GM18511 (cell line): Measurements from ENCODE around the gene KISS1.

Experiments used
- ATAC-seq: cut with Tn5 transposase; IDR thresholded peaks from one replicate; pipeline ENCODE4 v1.9.1; 2021; ENCODE audit warnings: mild to moderate bottlenecking, moderate library complexity; ENCODE audit not compliant: unreplicated experiment

The KISS1 gene

DNA sequence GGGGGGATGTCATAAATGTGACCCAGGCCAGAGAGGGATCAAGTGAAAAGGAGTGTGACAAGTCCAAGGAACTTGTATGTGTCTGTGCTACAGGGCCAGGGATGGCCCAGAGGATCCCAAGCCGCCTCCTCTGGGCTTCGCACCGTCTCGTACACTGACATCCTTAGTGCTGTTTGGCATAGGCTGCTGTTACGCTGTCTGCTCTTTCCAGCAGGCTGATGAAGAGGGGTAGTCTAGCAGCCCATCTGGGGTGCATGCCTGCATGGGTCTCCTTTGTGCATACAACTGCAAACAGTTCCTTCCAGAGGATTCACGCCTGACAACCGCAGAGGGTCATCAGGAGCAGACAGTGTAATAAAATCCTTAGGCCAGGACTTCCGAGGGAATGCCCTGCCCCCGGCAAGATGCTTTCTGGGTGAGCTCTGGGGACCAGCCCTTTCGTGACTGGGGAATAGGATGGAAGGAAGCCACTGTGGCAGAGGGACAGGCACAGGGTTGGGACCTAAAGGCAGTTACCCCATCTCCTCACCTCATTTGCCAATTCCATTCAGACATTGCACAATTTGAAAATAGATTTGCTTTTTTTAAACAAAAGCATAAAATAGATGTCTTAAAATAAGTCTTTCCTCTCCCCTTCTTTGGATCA is 23.8 kb upstream of the KISS1 start:
- ATAC-seq: no peak

DNA sequence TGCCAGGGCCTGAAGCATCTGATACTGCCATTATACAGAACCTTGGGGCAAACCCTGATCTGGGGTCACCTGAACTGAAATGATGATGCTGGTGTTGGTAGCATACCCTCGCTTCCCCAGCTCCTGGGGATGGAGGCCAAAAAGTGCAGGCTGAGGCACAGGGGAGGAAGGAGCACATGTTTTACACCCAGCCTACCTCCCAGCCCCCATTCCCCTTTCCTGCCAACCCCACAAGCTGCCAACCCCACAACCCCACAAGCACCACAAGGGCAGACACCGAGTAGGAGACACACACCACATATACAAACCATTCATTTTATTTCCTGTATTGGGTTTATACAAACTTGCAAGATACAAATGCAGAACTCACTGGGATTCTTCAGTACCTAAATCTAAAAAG is 22.3 kb upstream of the KISS1 start:
- no peak for ATAC-seq

DNA sequence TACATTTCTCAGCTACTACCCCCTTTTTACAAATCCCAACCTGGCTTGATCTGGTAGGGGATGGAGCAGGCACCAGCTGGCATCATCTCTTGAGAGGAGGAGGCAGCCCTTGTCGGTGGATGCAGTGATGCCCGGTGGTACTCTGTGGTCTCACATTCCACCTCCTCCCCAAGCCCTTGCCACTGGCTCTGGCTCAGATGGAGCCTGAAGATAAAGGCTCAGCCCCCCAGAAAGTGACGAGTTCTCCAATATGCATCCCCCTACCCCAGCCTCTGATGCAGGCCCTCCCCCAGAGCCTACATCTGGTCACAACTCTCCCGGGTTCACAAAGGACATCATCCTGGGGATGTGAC is 21.3 kb upstream of the KISS1 start:
- no peak for ATAC-seq

DNA sequence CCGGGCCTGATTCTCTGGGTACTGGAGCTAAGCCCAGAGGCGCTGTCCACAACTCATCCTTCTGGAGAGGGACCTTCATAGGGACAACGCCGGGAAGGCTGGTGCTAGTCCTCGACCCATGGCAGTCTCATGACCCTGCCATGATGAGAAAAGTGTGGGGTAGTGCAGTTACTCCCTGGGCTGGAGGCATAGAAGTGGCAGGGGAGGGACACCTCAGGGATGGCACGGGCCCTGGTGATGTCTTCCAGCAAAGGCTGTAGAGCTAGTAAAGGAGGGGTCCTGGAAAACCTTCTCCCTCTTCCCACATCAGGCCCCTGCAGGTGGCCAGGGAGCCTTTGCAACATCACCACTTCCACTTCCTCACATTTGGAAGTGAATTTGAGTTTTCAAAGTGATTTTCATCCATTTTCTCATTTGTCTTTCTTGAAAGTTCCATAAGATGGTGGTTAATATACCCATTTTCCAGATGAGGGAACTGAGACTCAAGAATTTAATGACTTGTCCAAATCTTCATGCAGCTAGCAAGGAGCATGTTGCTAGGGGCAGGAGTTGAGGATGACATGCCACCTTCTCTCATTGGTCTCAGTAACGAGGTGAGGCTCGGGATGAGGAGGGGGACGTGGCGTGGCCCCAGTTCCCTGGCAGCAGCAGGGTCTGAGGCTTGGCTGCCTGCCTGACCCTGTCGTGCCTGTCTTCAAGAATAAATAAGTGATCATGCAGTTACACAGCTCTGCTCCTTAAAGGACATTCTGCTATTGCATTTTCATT is 20.8 kb upstream of the KISS1 start:
- ATAC-seq: no peak

DNA sequence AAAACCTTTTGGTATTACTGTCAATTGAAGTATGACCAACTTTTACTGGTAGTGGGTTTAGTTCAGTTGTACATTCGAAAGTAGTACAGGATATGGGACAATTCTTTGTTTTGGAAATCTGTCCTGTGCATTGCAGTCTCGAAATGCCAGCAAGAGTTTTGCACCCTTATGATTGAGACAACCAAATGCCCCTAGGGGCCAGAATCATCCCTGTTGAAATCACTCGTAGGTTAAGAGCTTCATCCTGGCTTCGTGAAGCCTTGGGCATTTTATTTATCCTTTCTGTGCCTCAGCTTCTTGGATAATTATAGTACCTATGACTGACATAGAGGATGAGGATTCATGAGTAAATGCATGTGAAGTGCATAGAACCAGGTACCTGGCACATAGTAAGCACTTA is 19.9 kb upstream of the KISS1 start:
- no peak for ATAC-seq

DNA sequence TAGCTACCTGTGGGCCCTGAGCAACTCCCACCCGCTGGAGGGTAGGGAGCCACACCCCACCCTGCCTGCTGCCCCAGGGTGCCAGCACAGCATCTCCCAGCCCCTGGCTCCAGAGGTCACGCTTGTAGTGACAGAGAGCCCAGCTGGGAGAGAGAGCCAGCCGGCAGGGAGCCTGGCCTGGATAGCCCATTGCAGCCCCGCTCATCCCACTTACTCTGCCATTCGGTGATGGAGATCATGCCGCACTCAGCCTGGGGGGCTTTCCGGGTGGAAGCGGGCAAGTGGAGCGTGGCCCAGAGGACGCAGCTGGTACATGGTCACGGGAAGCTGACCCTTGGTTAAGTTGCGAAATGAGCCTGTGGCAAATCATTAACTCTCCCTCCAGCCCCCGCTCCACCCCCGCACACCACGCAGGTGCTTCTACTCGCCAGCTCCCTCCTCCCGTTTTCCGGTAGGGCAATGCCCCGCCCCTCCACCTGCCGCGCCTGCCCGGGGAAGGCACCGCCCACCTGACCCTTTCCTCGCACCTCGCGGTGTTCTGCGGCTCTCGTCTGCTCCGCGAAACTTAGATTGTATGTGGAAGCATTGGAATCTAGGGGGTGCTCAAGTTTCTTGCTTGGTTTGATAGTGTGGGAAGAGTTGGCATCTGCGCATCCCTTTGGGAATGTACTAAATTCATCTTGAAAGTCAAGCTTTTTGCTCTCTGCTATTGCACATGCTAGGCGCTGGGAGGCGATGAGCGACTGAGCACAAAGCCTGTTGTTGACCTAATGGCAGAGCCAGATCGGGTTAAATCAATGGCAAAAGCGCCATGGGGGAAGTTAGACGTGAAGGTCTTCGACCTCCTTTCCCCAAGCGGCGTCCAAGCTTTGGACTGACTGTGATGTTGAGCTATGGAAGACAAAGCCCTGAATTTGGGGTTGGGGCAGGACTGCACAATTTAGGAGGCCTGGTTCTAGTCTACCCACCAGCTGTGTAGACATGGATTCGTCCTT is 17.7 kb upstream of the KISS1 start, which contains the start of gene GOLT1A:
GOLT1A (minus strand) TSS at position 321 of the 995 bp plus-strand sequence; CDS start at position 239, 82 bp downstream.
- peak; percentile 90 for ATAC-seq

DNA sequence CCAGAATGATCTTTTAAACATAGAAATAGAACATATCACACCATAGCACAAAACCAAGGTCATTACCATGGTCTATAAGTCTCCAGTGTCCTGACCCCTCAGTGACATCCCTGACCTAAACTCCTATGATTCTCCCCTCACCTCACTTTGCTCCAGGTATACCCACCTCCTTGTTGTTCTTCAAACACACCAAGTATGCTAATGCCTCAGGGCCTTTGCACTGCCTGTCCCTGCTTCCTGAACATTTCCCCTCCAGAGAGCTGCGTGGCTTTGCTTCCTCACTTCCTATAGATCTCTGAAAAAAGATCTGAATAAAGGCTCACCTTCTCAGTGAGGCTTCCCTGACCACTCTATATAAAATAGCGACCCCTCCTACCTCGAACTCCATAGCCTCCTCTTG is 16.4 kb upstream of the KISS1 start:
- no peak for ATAC-seq

DNA sequence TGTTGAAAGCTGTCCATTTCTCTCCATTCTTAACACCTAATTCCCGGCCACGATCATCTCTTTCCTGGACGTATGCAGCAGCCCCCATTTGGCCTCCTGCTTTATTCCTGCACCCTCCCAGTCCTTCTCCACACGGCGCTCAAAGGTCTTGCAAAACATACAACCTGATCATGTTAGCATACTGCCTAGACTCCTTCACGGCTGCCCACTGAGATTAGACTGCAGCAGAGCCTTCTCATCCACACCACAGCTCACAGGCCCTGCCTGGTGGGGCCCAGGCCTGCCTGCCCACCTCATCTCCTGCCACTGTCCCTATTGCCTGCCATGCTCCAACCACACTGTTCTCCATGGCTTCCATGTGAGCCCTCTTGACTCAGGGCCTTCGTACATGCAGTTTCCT is 14.8 kb upstream of the KISS1 start:
- no peak for ATAC-seq

DNA sequence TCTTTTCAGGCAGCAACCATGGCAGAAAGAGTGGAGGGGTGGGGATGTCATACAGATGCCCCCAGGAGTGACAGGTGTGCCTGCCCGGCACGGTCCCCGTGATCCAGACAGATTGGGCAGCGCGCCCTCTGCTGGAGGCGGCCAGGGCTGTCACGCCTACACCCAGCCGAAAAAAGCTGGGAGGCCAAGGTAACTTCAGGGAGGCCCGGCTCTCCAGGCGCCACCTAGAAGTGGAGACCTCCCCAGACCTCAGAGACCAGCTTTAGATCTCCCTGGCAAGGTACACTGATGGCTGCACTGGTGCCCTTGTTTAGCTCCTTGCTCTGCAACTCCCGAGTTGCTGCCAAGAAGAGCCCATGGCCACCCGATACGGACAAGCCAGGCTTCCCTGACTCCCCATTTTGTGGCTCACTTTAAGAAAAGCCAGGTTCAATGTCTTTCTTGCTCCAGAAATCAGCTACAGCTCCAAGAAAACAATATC is 10.9 kb upstream of the KISS1 start:
- ATAC-seq: peak; percentile 67

DNA sequence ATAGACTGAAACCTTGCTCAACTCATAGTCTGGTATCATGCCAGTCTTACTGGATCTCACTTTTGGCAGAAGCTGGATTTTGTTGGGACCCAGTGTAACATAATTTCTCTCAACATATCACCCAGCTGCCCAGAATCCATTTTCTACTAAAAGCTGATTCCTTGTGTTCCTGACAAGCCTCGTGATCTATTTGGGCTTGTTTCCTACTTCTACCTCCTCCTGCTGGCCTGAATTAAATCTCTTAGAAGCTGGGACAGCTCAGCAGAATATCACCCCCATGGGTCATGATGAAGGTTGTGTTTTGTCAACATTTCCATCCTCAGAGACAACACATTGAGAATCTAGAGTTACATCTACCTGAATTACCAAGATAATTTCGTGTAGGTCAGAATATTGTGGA is 9.8 kb upstream of the KISS1 start:
- ATAC-seq: no peak

DNA sequence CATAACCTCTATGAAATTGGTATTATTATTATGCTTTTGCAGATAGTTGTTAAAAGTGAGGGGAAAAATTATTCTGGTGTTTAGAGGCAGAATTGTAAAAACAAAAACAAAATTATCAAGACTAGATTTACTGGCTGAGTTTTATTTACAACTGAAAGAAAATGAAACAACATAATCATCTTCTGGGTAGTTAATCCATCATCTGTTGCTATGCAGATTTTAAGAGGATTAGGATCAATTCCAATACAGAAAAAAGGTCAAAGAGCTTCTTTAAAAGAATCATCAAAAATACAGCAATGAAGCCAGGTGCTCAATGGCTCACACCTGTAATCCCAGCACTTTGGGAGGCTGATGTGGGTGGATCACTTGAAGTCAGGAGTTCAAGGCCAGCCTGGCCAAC is 9.2 kb upstream of the KISS1 start:
- no peak for ATAC-seq

DNA sequence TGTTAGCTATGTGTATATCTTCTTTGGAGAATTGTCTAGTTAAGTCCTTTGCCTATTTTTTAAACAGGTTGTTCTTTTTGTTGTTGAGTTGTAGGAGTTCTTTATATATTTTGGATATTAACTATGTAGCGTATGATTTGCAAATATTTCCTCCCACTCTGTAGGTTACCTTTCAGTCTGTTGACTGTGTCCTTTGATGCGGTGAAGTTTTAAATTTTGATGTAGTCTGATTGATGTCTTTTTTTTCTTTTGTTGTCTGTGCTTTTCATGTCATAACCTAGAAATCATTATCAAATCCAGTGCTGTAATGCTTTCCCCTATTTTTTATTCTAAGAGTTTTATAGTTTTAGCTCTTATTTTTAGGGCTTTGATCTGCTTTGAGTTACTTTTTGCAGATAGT is 8.7 kb upstream of the KISS1 start:
- ATAC-seq: no peak

DNA sequence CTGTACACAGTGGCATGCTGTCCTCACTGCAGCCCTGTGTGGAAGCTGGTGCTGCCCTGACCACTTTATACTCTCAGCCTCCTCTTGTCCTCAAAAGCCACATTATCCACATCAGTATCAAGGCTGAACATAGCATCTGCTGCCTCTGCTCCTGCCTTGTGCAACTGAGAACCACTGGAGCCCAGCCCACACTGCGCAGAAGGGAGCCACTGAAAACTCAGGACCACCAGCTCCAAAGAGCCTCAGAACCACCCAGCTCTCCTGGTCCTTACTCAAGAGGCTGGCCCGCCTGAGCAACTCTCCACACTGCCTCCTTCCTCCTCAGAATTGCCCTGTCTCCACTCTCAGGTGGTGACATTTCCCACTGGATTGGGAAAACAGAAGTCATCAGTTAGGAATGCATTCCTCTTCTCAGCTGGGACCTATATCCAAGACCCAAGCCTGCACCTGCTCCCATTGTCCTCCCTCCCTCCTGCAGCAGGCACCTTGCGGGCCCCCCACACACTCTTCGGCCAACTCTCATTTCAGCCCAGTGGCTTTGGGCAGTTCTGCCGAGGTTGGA is 7.0 kb upstream of the KISS1 start:
- ATAC-seq: no peak

DNA sequence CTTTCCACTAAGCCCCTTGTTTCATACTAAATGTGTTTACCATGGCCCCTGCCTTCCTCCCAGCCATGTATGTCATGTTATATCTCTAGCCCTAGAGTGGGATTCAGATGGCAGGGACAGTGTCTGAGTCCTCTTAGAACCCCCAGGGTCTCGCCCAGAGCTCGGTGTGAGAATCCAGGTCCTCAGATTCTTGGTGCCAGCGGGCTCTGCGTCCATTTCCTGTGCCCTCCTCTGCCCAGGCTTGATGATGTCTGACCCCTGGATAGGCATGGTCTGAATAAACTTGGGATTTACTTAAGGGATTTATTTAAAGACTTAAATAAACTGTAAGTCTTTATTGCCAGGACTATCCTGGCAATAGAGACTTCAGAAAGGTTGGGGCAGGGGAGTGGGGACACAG is 6.2 kb upstream of the KISS1 start:
- ATAC-seq: no peak

DNA sequence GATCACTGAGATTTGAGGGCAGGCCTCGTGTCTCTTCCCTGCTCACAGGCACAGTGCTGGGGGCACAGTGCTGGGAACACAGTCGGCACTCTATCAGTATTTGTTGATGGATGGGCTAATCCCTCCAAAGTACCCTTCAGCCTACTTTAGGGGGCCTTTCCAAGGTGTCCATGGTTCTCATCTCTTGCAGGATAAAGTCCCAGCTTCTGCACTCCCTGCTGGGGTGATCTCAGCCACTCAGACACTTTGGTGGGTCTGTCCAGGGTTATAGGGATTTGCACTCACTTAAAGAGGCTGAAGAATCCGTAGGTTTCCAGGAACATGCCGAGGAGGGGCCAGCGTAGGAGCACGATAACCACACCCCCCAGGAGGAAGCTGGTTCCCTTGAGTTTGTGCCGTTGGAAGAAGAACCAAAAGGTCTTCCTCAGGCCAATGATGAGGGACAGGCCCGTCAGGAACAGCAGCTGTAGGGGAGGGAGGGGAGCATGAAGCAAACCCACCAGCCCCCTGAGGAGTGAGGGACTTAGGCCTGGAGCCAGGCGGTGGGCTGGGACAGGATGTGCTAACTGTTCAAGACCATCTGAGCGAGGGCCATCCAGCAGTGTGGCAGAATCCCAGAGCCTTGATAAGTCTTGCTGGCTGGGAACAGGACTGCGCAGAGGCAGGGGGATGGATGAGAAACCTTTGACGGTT is 5.2 kb upstream of the KISS1 start:
- ATAC-seq: no peak

DNA sequence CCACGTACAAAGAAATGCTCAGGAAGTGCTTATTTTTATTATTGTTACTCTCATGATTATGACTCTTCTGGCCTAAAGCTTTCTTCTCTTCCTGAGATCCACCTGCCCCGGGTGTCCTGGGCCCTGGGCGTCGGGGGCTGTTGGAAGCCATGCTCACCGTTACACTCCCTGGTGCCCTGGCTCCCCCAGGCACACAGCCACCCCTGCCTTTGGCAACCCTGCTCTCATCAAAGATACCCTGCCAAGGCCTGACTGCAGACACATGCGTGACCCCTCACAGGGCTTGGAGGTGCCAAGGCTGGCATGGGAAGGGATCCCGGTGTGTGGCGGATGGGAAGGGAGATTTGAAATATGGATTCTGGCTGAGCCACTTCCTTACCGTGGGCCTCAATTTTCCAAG is 3.3 kb upstream of the KISS1 start:
- ATAC-seq: no peak

DNA sequence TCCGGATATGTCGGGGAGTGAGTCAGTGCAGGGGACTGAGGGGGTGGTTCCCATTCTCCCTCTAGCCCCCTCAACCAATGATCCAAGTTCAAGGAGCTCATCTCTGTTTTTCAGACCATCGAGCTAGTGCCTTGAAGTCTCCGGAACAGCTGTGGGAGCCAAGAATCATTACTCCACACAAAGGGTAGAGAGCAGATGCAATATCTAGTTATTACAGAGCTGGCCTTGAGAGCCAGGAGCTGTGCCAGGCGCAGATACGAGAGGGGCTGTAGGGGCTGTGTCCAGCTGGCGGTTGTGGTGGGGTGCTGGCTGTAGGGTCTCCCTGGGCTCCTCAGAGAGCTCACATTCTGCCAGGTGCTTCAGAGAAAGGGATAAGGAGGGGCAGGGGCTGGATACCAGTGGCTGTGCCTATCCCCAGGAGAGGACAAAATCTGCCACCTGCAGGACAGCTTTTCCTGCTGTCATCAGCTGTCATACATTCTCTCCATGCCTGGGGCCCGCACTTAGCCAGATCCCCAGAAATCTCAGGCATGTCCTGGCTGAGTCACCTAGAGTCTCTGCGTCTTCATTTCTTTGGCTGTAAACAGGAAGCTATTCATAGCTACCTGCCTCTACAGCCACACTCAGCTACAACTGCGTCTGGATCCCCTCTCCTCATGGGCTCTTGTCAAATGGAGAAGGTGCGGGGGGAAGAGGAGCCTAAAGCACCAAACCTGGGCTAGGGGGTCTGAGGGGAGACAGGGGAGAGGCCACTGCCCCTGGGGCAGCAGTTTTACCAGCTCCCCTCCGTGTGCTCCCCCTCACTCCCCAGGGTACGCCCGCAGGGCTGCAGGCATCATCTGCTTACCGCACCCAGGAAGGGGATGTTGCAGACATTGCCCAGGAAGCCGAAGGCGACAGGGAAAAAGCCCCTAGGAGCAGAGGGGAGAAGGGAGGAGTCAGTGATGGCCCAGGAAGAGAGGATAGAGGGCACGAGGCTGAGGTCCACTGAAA is 2.4 kb upstream of the KISS1 start:
- ATAC-seq: no peak

DNA sequence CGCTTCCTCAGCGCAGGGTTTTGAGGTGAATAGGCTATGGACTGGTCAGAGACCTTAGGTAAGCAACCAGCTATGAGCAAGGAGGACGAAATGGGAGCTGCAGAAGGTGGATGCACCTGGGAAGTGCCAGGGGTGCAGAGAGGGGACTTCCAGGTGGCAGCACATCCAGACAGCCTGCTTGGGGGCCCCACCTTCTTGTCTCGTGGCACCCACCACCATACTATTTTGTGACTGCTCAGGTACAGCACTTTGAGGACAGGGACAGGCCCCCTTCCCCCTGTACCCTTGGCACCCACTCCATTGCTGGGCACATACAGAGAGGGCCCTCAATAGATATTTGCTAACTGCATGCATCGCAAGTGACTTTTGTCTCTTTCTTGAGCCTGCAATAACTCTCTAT is 777 bp upstream of the KISS1 start:
- ATAC-seq: no peak

DNA sequence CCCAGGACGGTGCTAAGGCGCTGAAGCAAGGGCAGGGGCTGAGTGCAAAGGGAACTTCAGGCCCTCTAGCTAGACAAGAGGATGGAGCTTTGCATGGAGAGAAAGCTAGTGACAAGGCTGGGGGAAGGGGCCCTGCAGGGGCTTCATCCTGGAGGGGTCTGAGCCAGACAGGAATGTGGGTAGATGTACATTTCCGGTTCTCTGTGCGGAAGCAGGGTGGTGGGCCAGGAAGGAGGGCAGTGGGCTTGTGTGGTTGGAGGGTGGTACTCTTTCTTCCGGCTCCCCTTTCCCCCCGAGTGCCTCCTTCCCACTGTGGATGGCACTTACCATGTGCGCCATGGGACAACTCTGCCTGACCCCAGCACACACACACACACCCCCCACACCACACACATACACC is 1.5 kb downstream of the KISS1 start:
- ATAC-seq: no peak
